Ovary (tissue), 3 donors: Measurements from ENCODE around the gene DRAP1.

Source experiments
- CTCF ChIP-seq, 3 donors: fragments of 450-650 bp in 2 of 3; fragments of 200-600 bp in 1 of 3; IDR thresholded peaks; one replicate each; pipeline versions ENCODE4 v1.5.1 to v1.8.0; 2016 to 2022; ENCODE audit warnings: antibody characterized with exemption in 3 of 3, mild to moderate bottlenecking in 1 of 3
- POLR2A ChIP-seq: fragments of 450-650 bp; IDR thresholded peaks from one replicate; pipeline ENCODE4 v1.6.1; 2017; ENCODE audit warnings: antibody characterized with exemption, mild to moderate bottlenecking, moderate library complexity
- donor health status: DM: no; HTN: no; CAD: no.

DNA sequence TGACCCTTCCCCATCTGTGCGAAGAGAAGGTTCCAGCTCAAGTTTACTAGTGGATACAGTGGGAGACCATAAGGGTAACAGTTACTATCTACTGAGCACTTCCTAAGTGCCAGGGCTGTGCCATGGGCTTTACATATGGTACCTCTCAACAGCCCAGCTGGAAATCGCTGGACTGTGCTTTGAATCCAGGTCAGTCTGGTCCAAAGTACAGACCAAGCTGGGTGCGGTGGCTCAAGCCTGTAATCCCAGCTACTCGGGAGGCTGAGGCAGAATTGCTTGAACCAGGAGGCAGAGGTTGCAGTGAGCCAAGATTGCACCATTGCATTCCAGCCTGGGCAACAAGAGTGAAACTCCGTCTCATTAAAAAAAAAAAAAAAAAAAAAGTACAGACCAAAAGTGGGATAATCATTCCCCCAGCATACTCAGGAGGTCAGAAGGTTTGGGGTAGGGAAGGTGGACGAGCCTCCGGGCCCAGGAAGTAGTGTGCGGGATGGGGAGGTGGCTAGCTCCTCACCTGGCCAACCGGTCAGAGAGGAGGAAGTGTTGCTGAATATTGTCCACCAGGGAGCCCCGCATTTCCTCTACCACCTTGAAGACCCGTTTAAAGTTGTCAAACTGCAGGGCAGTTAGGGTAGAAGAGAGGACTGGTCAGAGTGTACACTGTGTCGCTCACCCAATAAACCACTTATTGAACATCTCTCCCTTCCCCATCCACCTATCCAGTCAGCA is 33.3 kb upstream of the DRAP1 start:
- TF ChIP-seq CTCF (IDR thresholded peaks at IDR 0.05) (no peak), POLR2A (no peak)
